Endothelial cell of hepatic sinusoid (primary cell): ENCODE measurements around the gene SRC.

Experiments used
- in situ Hi-C: cut with HindIII; loops from 2 replicates; pipeline ENCODE4 v1.10.0; 2017; ENCODE audit warnings: low sequenced_read_pairs

Gene SRC

DNA sequence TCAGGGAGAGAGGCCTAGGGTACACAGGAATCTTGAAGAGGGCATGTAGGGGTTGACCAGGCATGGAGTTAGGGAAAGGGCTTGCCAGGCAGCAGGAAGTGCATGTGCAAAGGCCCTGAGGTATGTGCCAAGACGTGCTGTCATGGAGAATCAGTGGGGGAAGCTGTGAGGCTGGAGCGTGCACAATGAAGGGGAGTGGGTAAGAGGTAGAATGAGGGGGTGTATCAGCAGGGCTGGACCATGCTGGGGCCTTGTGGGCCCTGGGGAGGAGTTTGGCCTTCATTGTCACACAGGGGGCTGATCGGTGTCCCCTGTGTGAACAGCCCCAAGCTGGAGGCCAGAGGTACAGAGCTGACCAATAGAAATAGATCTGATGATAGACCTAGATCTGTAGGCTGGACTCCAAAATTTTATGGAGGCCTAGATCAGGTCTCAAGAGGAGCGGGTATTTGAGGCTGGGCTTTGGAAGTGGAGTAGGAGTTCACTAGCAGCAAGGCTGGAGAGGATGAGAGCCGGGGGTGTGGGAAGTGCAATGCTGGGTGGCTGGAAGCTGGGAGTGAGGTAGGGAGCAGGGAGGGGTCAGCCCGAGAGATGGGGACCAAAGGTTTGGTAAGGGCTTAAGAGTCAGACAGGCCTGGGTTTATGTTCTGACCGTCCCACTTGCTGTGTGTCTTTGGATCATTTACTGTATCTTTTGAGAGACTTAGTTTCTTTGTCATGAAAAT, 3.0 kb downstream of the SRC start:
- in situ Hi-C loops, result no loop called here

DNA sequence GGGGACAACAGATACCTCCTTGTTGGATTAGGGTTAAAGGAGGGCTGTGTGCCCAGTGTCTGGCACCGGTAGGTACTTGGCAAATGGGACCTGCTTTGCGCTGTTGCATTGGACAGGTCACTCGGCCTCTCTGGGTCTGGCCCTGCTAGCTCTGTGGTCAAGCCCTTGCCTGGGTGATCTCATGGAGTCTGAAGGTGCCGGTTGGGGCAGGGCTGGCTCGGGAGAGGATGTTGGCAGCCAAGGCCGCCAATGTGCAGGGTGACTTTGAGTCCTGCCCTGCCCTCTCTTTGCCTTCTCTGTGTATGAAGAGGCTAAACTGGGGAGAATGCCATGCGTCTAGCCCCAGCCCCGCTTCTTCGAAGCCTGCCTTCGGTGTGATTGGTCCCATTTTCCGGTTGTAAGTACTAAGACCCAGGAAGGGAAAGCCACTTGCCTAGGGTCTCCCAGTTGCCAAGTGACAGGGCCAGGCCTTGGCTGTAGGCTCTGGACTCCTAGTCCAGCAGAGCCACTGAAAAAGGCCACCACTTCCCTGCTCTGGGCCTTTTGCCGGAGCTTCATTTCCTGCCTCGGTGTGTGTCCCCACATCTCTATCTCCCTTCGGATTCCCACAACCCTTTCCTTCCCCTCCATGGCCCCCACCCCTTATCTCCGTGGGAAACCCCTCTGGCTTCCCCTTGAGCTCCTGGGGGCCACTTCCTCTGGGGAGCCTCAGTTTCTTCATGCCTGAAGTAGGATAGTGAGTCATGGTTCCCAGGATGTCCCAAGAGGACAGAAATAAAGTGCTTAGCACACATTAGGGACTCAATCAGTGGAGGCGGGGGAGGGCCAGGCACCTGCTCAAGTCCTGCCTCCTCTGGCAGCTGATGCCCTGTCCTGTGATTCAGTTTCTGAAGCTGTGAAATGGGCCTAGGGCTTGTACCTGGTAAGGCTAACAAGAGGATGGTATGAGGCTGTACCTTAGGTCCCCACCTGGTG, 3.9 kb downstream of the SRC start:
- in situ Hi-C loops, result loop anchor here (5.0 kb wide), 2 partner anchors 47 to 83 kb away; no protein-coding TSS in a partner anchor

- in situ Hi-C loops, result loop anchor here (5.0 kb wide), 2 partner anchors 46 to 84 kb away; no protein-coding TSS in a partner anchor
These were observed 5.0 kb downstream of the SRC start for GRCh38 chr20:37350649-37351574.

GRCh38 chr20:37351689-37352607, 6.0 kb downstream of the SRC start:
- in situ Hi-C loops, result loop anchor here (5.0 kb wide), 2 partner anchors 45 to 85 kb away; no protein-coding TSS in a partner anchor

DNA sequence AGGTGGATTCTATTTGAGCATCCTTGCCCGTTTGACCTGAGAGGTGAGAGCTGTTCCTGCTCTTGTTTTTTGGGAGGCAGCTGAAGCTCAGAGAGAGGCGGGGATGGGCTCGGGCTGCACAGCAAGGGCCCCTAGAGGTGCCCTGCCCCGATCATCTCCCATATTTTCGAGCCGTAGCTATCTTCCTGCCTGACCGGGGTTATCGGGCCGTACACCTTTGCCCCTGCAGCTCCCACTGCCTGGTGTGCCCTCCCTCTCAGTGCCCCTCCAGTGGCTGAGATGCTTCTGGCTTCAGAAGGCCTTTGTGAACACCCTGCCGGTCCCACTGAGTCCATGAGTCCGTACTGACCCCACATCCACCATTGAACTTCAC, 6.7 kb downstream of the SRC start:
- in situ Hi-C loops, result loop anchor here (5.0 kb wide), 2 partner anchors 45 to 85 kb away; no protein-coding TSS in a partner anchor

DNA sequence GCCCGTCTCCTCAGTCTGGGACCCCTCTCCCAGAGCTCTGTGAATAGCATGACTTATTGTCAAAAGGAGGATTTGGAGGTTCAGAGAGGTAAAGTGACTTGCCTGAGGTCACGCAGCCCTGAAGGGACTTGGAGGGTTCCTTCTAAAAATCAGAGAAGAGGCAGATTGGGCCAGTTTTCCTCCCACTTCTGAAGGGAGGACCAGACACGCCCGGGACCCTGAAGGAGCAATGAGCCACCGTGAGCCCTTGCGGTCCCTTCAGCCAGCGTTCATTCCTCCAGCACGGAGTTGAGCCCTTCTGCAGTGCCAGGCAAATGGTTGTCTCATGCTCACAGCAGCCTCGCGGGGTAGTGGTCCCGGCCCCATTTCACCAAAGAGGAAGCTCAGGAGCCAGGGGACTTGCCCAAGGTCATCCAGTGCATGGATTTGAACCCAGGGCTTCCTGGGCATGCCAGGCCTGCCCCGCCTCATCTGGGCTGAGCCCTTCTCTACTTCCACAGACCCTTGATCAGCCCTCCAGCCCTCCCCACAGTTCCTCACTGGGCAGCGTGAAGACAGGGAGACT, 7.4 kb downstream of the SRC start:
- in situ Hi-C loops, result loop anchor here (5.0 kb wide), 2 partner anchors 44 to 86 kb away; no protein-coding TSS in a partner anchor

DNA sequence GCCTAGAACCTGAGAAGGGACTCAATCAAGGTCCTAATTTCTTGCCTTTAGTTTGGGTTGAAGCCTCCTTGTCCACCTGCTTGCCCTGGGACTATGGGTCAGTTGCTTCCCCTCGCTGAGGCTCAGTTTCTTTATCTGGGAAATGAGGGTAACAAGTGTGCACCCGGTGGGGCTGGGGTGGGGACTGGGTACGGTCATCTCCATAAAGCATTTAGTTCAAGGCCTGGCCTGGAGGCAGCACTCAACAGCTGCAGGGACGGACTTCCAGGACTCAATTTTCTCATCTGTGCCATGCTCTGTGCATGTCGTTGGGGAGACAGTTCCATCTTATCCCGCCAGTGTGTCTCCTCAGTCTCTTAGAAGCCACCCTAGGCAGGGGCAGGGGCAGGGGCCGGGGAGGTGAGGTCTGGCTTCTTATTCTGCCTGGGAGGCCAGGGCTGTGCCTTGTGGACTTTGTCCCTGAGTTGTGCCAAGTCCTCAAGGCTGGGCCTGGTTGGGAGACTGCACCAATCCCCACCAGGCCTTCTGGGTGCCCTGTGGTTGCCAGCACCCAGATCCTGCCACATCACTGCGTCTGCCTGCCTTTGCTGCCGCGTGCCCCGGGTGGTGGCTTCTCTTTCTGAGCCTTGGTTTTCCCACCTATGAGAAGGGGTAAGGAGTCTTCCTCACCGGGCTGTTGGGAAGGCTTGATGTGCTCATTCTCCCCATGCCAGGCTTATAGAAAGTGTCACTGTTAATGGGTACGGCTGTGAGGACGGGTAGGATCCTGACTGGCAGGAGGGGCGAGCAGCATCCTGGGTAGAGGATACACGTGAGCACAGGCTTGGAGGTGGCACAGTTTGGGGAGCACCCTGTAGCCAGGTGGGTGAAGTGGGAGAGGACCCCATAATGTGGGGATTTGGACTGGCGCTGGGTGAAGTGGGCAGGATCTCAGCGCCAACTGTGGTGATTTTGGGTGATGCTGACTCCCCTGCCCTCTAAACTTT, 8.6 kb downstream of the SRC start:
- in situ Hi-C loops, result loop anchor here (5.0 kb wide), 2 partner anchors 43 to 87 kb away; no protein-coding TSS in a partner anchor

GRCh38 chr20:37355252-37356180, 9.6 kb downstream of the SRC start:
- in situ Hi-C loops, result no loop called here

DNA sequence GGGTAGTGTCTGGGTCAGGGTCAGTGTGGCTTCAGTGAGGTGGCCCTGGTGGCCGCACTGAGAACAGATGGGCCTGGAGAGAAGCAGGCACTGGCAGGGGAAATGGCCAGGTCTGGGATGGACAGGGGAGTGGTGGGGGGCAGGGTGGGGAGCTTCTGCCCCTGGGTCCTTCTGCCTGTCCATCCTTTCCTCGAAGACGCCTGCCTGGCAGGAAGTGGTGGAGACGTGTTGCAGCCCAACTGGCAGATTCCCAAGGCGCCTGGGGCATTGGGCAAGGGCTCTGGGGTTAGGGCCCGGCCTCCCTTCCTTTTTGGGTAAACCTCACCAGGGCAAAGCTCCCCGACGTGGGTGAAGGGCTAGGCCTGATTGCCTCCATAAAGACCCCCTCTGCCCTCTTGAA, 10.4 kb downstream of the SRC start:
- in situ Hi-C loops, result no loop called here

DNA sequence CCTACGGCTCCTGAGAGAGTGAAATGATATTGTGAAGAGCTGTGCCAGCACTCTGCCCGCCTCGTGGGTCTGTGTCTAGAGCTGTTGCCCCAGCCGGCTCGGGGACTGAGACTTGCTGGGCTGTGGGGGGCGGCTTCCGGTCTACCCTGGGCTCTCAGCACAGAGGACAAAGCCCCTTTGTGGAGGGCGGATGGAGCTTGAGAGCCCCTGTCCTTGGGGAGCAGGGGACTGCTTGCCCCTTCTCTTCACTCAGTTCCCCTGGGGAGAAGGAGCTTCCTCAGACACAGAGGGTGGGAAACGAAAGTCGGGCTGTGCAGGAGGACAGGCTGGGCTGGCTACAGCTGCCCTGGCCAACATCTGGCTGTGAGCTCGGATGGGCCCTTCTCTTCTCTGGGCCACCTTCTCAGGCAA, 11.0 kb downstream of the SRC start:
- in situ Hi-C loops, result no loop called here

DNA sequence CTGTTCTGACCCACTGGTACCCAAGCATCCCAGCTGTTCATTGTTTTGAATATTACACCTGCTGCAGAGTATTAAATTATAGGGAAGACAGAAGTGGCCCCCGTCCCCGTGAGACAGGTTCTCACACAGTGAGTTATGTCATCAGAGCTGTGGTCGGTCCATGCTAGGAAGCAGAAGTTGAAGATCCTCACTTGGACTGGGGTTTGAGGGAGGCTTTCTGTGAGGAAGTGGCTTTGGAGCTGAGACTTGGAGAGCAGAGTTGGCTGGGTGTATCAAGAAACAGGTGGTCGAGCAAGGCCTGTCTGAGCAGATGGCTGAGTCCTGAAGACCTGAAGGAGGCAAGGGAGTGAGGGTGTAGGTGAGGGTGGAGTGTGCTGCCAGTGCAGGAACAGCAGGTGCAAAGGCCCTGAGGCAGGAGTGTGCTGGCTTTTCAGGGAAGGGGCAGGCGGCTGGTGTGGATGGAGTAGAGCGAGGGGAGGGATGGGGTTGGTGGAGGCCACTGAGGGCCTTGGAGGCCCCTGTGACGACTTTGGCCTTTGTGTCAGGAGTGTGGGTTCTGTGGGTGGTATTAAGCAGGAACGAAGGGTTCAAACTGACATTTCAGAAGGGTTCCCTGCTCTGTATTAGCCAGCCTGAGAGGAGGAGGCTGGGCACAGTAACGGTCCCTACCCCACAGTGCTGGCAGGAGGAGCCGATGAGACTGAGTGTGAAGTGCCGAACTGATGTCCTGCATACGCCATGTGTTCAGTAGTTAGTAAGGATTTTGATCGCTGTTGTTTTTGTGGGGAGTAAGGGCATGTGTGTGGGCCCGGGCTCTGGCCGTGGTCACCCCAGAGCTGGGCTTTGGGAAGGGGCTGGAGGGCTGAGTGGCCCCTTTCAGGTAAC, 11.8 kb downstream of the SRC start:
- in situ Hi-C loops, result no loop called here

- in situ Hi-C loops, result no loop called here
These were observed 12.6 kb downstream of the SRC start for GRCh38 chr20:37358366-37359150.

- in situ Hi-C loops, result no loop called here
These were observed 13.4 kb downstream of the SRC start for GRCh38 chr20:37359331-37359730.

GRCh38 chr20:37359836-37360235, 13.9 kb downstream of the SRC start:
- in situ Hi-C loops, result no loop called here
